Endometrial microvascular endothelial cells (primary cell): ENCODE results near the gene OR5F1. TPM values are rescaled to one million over a fixed set of nuclear protein-coding genes. Genes with fewer than 3 reads are reported as not detected.

ENCODE experiments used
- in situ Hi-C: cut with HindIII; loops from 2 replicates; pipeline ENCODE4 v1.10.0; 2017; ENCODE audit warnings: low sequenced_read_pairs, low pct_unique_long_range_greater_than_20kb; ENCODE audit errors: inconsistent ontology term
- total RNA-seq: library from RNA; depleted of rRNA; stranded (reverse); fragments of >200 nt; gene quantifications from one replicate; pipeline ENCODE4 v1.2.3, GENCODE V29; 2015; ENCODE audit errors: inconsistent ontology term

Gene OR5F1
- not detected for total RNA-seq

GRCh38 chr11:55994525-55994924 lies at the start of gene OR5F1:
OR5F1 (minus strand) TSS chr11:55994625; CDS start chr11:55994625, 0 bp downstream.
- in situ Hi-C loops, result no loop called here

DNA sequence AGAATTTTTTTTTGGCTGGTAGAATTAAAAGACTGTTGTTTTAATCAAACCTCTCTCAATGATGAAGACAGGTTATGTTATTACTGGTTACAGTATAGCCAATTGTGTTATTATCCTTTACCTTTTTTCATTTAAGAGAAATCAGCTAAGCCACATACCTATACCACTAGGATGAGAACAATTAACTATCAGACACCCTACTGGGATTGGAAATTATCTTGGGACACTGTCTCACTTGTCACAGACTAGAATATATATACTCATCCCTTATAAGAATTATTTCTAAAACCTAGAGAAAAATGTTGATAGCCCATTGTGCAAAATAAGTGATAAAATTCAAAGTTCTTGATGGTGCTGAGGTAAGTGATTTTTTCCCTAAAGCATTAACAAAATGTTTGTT lies 32.9 kb upstream of the OR5F1 start, which contains the start of gene OR5AS1:
Gene OR5AS1, plus strand, starts transcription at position 301 of the 400 bp plus-strand sequence. CDS start 2,765 bp downstream, outside the sequence.
- in situ Hi-C loops, result no loop called here

GRCh38 chr11:56013805-56014204 lies 19.4 kb upstream of the OR5F1 start:
- in situ Hi-C loops, result no loop called here

- in situ Hi-C loops, result no loop called here
Observed at GRCh38 chr11:56010716-56011115, 16.3 kb upstream of the OR5F1 start.

DNA sequence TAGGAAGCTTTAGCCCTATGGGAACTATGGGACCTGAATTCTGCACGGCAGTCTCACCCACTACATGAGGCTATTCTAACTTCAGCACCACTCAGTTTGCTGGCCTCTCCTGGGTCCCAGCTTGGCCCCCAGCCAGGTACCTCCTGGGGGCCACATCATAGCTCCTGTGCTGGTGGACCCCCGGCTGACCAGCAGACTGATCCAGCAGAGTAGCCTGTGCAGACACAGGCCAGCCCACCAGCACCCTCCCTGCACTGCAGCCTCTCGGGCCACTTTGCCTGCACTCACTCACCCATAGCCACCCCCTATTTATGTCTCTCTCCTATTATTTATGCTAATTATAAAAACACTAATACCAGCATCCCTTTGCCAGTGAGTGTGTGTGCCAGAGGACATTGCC lies 23.5 kb downstream of the OR5F1 start:
- in situ Hi-C loops, result no loop called here

- in situ Hi-C loops, result no loop called here
Observed at GRCh38 chr11:55969845-55970244, 24.6 kb downstream of the OR5F1 start, which contains the start of gene OR10AG1. OR10AG1 (minus strand) TSS chr11:55969945; CDS start chr11:55969907, 38 bp downstream.

DNA sequence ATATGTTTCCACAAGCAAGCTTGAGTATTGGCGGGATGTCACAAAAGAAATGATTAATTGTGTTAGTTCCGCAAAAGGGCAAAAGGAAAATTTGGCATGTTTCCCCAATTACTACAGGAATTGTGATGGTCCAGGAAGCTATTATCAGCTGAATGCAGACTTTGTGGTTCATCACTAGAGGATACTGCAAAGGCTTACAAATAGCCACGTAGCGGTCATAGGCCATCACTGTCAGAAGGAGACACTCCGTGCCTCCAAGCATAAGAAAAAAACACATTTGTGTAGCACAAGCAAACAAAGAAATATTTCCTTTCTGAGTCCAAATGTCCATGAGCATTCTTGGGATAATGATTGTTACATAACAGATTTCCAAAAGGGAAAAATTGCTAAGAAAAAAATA lies 26.5 kb downstream of the OR5F1 start:
- in situ Hi-C loops, result no loop called here

DNA sequence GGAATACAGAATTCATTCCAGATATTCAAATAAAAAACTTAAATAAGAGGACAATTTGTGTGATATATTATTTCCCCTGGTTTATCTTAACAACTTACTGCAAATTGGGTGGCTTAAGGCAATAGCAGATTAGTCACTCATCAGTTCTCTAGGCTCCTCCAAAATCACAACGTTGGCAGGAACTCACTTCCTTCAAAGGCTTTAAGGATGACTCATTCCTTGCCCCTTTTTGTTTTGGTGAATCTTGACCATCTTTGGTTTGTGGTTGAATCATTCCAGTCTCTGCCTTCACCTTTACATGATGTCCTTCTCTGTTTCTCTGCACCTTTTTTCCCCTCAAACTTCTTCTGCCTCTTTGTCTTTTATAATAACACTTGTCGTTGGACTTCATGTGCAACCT lies 28.0 kb downstream of the OR5F1 start:
- in situ Hi-C loops, result no loop called here

DNA sequence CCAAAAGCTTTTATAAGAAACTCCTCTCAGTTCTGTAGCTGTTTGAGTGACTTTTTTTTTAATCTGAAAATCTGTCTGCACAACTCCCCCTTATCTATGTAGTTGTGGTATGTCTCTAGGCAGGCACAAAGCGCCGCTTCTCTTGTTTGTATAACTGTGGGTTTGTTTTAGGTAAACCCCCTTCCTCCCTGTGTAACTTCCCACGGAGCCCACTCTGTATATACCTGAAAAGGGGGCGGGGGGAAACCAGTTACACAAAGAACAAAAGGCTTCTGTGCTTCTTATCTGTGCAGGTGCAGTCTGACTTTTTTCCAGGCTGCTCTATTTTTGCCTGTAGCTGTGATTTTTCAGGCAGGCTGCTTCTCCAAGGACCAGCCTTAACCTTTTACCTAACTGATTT lies 37.9 kb downstream of the OR5F1 start:
- in situ Hi-C loops, result no loop called here

GRCh38 chr11:55949330-55949729 lies 45.1 kb downstream of the OR5F1 start:
- in situ Hi-C loops, result no loop called here

Other genes starting within 250 kb of the OR5F1 start
- not detected for gene OR5D13, start 221.2 kb downstream of the OR5F1 start, total RNA-seq
- not detected for gene OR5D14, start 199.1 kb downstream of the OR5F1 start, total RNA-seq
- not detected for gene OR5L1, start 183.3 kb downstream of the OR5F1 start, total RNA-seq
- gene OR5D18, start 175.0 kb downstream of the OR5F1 start, total RNA-seq, result not detected
- not detected for gene OR5L2, start 167.4 kb downstream of the OR5F1 start, total RNA-seq
- not detected for gene OR5D16, start 155.9 kb downstream of the OR5F1 start, total RNA-seq
- gene TRIM51, start 111.3 kb downstream of the OR5F1 start, total RNA-seq, result not detected
- gene OR5W2, start 80.0 kb downstream of the OR5F1 start, total RNA-seq, result not detected
- gene OR5I1, start 58.2 kb downstream of the OR5F1 start, total RNA-seq, result not detected
- not detected for gene OR10AG1, start 24.7 kb downstream of the OR5F1 start, total RNA-seq
- not detected for gene OR5AS1, start 33.0 kb upstream of the OR5F1 start, total RNA-seq
- gene OR8I2, start 98.7 kb upstream of the OR5F1 start, total RNA-seq, result not detected
- gene OR8H2, start 109.1 kb upstream of the OR5F1 start, total RNA-seq, result not detected
- gene OR8H3, start 127.7 kb upstream of the OR5F1 start, total RNA-seq, result not detected
- gene OR8J3, start 145.6 kb upstream of the OR5F1 start, total RNA-seq, result not detected
- gene OR8K5, start 165.7 kb upstream of the OR5F1 start, total RNA-seq, result not detected
- not detected for gene OR5J2, start 182.0 kb upstream of the OR5F1 start, total RNA-seq
- not detected for gene OR5T2, start 239.6 kb upstream of the OR5F1 start, total RNA-seq